ENCODE data around the gene KLHL3.

Gene KLHL3

GRCh38 chr5:137632716-137633115, 103.2 kb downstream of the KLHL3 start:
- peak; percentile 19 for DNase-seq (ENCODE audit: low read depth)

GRCh38 chr5:137631453-137631852, 104.4 kb downstream of the KLHL3 start:
- no peak for DNase-seq (ENCODE audit: low read depth)

GRCh38 chr5:137630972-137631370, 104.9 kb downstream of the KLHL3 start:
- no peak for DNase-seq (ENCODE audit: low read depth)

DNA sequence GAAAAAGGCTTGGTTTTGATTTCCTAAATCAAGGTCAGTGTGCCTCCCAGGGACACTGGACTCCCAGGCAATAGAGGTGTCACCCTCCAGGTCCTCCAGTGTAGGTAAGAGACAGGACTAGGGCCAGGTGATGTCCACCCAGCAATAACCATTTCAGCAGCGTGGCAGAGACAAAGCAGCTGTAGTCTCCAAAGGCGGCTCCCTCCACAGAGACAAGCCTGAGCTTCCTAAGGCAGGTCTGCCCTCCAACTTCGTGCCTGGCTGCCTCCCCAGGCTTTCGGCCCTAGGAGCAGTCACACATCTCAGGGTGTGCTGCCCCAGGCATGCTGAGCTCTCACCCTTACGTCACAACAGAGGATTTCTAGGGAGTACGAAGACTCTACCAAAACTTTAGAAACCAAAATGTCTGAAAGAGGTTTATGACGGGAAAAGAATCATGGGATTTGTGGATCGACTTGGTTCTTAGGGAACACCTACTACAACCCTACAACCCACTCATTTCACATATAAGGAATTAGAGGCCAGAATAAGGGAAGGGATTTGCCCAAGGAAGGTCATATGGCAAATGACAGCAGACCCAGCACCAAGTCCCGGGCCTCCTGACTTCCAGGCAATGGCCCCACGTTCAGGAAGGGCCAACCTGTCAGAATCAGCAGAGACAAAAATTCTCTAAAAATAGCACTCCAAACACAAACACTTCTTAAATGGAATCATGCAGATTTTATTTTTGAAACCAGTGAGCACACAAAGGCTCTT, 105.5 kb downstream of the KLHL3 start:
- no peak for DNase-seq (ENCODE audit: low read depth)

- peak; percentile 41 for DNase-seq (ENCODE audit: low read depth)
Observed at GRCh38 chr5:137629646-137630045, 106.2 kb downstream of the KLHL3 start.

DNA sequence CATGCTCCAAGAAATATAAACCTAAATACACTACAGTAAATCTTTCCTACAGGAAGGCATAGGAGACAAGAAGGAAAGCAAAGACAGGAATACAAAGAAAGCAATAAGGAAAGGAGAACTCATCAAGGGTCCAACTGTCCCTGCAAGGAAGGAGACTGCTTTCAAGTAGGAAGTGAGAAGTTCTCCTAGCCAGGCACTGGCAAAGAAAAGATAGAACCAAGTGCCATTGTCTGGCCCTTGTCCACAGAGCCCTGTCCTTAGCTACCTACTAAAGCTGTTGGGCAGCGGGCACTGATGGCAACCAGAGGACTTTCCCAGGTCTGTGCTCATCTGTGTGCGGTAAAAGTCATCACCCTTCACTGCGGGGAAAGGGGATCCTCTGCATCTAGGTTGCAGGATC, 108.2 kb downstream of the KLHL3 start:
- DNase-seq (ENCODE audit: low read depth), result no peak

- DNase-seq (ENCODE audit: low read depth), result no peak
Observed at GRCh38 chr5:137627293-137627692, 108.6 kb downstream of the KLHL3 start.

DNA sequence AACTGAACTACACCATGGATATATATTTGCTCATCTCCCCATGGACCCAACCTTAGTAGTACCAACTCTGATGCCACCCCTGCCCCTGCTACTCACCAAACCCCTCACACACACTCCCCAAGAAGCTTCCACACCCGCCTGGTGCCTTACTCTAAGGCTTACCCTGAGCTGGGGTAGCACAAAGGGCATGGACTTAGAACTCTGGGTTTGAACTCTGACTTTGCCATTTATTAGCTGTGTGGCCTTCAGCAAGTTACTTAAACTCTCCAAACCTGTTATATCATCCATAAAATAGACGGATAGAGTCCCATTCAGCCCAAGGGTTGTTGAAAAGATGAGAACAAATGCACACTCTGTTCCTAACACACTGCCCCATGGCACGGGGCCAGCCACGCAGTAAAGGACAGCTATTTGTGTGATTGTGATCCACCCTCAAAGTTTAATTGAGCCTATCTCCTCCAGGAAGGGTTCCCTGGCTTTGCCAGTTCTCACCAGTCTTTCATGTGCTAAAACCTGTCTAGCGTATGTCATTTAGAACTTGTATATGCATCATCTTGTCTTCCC, 111.0 kb downstream of the KLHL3 start:
- no peak for DNase-seq (ENCODE audit: low read depth)

DNA sequence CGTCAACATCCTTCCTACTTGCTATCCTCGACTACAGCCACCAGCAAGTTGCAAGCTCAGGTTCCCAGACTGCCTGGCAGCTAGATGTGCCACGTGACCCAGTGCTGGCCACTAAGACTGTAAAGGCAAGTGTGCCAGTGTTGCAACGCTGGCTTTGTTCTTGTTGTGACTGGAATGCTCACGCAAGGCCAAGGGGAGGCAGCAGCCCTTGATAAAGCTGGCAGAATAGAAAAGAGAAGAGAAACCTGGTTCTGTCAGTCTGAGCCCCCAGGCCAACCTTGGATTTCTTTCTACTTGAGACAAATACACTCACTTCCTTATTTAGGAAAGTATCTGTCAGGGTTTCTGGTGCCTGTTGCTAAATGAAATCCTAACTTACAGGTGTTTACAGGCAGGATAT, 113.0 kb downstream of the KLHL3 start:
- DNase-seq (ENCODE audit: low read depth), result peak; percentile 69

DNA sequence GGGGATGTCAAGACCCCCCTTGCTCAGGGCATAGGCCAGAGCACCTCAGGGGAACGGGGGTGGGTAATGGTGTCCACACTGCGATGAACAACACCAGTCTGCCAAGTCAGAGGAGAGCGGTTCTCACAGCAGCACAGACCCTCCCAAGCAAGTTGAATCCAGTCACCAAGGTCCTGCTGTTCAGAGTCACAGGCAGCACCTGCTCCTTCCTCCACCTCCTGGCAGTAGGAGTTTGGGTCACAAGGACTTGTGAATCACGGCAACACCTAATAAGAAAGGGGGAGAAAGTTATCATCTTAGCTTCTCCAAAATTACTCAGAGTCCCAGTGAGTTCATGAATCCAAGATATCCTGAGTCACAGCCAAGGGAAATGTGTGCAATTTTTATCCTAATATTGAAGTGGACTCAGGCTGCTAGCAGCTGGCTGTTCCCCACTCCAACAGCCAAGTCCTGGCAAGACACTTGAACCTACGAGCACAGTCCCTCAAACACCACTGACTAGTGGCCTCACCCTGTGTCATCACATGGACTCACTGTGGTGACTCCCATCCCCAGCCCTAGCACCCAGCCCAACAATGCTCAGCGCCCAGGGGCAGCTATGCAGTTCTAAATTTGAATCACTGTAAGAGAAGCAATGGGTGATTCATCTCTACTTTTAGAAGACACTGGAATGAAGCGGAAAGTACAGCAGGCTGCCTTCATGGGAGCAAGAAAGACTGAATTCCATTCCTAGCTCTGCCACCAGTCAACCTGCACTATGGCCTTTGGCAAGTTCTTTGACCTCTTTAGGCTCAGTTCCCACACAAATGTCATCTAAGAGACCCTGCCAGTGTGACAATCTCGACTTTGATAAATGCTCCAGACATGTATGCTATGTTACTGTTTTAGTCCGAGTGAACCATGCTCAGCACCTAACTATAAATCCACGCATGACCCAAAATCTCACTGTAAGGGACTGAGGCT, 113.7 kb downstream of the KLHL3 start:
- DNase-seq (ENCODE audit: low read depth), result peak; percentile 18

DNA sequence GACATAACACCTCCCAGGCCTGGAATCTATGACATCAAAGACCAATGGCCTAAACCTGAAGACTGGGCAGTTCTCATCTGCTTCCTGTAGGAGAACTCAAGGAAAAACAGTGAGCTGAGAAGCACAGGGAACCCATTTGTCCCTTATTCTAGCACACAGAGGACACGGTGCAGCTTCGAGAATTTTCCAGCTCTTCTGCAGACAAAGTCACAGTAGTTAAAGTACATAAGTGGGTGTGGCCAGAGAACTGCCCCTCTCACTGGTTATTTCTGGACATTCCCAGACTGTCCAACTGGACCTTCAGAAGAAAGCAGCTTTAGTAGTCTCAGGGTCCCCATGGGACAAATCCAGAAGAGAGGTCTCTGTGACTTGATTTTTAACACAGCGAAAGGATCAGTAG, 114.6 kb downstream of the KLHL3 start:
- no peak for DNase-seq (ENCODE audit: low read depth)

DNA sequence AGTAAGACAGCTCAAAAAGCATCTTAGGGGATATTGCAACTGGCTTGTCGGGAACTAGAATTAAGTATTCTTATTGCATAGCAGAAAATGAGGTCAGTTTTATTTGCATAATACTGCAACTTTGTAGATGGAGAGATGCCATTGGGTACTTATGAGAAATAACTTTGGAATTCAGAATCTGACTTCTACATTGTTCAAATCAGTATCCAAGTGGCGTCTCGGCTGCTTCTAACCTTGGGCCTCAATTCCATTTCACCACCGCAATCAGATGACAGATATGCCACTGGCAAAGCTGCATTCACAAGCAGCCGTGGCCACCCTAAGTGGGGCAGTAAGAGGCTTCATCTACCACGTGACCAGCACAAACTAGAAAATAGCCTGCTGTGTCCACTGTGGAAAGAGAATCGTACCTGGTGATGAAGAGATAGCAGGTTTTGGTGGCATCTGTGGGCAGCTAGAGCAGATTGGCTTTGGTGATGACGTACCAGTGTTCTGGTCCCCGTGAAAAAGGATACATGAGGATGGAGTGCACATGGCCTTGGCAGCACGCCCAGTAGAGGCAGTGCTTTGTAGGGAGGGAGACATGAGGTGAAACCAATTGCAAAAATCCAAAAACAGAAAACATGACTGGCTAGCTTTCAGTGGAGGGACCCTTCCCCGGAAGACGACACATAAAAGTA, 116.6 kb downstream of the KLHL3 start:
- peak; percentile 93 for DNase-seq (ENCODE audit: low read depth)

DNA sequence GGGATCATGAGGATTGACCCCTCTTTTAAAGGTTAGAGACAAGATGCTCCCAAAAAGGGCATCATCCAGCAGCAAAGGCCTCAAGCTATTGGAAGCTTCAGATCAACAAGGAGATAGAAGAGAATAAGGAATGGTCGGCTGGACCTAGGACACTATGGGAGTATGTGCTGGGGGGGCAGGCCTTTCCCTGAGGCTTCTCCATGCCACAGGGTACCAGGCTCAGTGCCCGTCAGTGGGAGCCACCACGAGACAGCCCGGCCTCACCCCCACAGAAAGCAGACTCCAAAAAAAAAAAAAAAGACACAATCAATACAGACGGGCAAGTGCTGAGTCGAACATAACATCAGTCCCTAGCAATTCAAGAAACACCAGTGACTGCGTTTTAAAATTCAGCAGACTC, 117.4 kb downstream of the KLHL3 start:
- no peak for DNase-seq (ENCODE audit: low read depth)

GRCh38 chr5:137617528-137618205, 118.2 kb downstream of the KLHL3 start:
- DNase-seq (ENCODE audit: low read depth), result peak; percentile 25

DNA sequence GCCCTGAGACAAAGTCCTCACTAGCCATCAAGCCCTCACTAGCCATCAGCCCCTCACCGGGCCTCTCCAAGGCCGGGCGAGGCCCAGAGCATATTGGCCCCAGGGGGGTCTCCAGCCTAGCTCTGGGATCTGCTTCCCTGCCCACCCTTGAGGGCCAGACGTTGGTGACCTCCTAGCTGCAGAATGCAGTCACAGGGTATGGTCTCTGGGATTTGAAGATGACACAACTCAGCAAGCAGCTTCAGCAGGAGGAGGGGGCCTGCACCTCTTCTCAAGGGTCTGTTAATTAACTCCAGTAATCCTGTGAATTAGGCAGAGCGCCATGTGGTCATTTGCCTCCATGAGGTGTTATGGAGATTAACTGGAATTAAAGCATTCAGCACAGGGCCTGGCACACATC, 119.8 kb downstream of the KLHL3 start:
- DNase-seq (ENCODE audit: low read depth), result no peak

- no peak for DNase-seq (ENCODE audit: low read depth)
Observed at GRCh38 chr5:137615171-137615775, 120.6 kb downstream of the KLHL3 start.

DNA sequence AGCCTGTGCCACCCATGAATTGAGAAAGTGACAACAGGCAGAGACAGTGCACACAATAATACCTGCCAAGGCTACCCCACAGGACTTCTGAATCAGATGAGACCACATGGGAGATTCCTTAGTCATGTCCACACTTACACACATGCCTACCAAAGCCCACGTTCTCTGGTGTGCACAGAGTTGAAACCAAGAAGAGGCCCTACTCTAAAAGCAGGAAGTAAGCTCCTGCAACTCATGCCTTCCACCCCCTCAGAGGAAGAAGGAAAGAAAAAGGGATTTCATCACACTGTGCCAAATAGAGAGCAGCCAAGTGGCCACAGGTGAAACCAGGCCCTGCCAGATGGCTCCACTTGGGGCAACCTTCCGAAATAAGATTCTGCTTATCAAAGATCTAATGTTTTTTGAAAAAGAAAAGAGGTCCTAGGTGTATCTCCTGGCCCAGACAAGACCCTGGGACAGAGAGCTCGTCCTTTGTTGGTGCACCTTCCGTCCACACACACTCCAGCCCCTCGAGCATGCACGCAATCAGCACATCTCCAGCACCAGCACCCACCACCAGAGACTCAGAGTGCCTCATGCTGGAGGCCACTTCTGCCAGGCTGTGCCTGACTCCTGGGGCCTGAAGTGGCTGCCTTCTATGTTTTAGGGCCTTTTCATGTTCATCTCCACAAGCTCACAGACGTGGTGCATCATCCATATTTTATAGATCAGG, 122.2 kb downstream of the KLHL3 start:
- DNase-seq (ENCODE audit: low read depth), result peak; percentile 14

DNA sequence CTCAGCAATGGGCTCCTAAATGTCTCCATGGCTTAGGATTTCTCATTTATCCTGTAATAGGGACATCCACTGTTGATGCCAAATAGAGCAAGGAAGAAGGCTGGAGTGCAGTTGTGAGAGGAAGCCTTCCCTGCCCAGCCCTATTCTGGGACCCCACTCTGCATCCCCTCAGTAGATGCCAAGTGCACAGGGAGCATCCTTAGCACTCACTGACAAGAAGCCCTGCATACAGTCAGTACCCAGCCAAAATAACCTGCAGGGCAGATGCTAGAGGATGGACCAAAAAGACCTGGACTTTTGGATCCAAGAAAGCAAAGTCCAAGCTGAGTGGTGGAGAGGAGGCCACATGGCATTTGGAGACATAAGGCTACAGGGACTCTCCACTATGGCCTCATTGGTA, 123.3 kb downstream of the KLHL3 start:
- DNase-seq (ENCODE audit: low read depth), result no peak

- no peak for DNase-seq (ENCODE audit: low read depth)
Observed at GRCh38 chr5:137611794-137612435, 124.0 kb downstream of the KLHL3 start.

- DNase-seq (ENCODE audit: low read depth), result no peak
Observed at GRCh38 chr5:137611011-137611580, 124.8 kb downstream of the KLHL3 start.

Data from fibroblast of gingiva (primary cell).